Left ventricle myocardium inferior (tissue), 1 donor: ENCODE data around the gene GRIN2C. TPM values are rescaled to one million over a fixed set of nuclear protein-coding genes. Genes with fewer than 3 reads are reported as not detected.
A peak's percentile ranks its signal among the peaks of the same experiment; 100 is the strongest.

Experiments
- DNase-seq: peaks from one replicate; pipeline ENCODE4 v3.0.0-alpha.2; 2020
- H3K27ac ChIP-seq: fragments of 200-600 bp; replicated peaks from 2 replicates; pipeline ENCODE4 v1.8.0; 2021
- H3K27me3 ChIP-seq: fragments of 200-600 bp; 2 replicates; pipeline ENCODE4 v1.8.0; 2021; ENCODE audit warnings: low read depth
- H3K36me3 ChIP-seq: fragments of 200-600 bp; 2 replicates; pipeline ENCODE4 v1.8.0; 2021
- H3K4me1 ChIP-seq: fragments of 200-600 bp; 2 replicates; pipeline ENCODE4 v1.8.0; 2021
- H3K4me3 ChIP-seq: fragments of 200-600 bp; 2 replicates; pipeline ENCODE4 v1.8.0; 2021; ENCODE audit warnings: mild to moderate bottlenecking, moderate library complexity
- H3K9me3 ChIP-seq: fragments of 200-600 bp; replicated peaks from 2 replicates; pipeline ENCODE4 v1.8.0; 2021
- intact Hi-C: fragments of 100-400 bp; cut with micrococcal nuclease; formaldehyde crosslinking; loops from one replicate; pipeline ENCODE4 v1.11.0; 2022
- total RNA-seq: library from RNA; stranded (reverse); fragmentation: NEBNext Ultra II Directional; extraction: Animal tissue kit (Norgen Biotek cat#: 25700); gene quantifications from one replicate; pipeline ENCODE4 v1.2.1, GENCODE V29; 2021
- TF ChIP-seq, protein P1 (sequence below): fragments of 200-600 bp; IDR thresholded peaks from 2 replicates; pipeline ENCODE4 v1.8.0; 2021; ENCODE audit warnings: antibody characterized with exemption, mild to moderate bottlenecking, borderline replicate concordance
- donor health status: DM: no; HTN: yes; CAD: no; lungs with severe emphysema.

Gene GRIN2C
- total RNA-seq, 1 donor from 2014 or later: 0.52 TPM

DNA sequence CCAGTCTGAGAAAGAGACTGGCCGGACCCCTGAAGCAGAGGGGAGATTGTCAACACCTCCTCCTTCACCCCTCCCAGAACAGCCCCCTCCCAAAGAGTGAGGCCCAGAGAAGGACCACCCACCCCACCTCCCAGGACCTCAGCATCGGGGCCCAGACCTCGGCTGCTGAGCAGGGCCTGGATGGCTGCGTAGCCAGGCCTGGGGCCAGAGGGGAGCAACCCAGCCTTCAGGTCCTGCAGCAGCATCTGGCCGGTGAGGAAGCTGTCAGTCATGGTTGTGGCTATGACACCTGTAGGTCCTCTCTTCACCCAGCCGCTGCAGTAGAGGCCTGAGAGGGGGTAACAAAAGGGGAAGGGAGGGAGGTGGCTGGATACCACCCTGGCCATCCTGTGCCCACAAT is 3.2 kb upstream of the GRIN2C start:
- TF ChIP-seq, protein P1, sequence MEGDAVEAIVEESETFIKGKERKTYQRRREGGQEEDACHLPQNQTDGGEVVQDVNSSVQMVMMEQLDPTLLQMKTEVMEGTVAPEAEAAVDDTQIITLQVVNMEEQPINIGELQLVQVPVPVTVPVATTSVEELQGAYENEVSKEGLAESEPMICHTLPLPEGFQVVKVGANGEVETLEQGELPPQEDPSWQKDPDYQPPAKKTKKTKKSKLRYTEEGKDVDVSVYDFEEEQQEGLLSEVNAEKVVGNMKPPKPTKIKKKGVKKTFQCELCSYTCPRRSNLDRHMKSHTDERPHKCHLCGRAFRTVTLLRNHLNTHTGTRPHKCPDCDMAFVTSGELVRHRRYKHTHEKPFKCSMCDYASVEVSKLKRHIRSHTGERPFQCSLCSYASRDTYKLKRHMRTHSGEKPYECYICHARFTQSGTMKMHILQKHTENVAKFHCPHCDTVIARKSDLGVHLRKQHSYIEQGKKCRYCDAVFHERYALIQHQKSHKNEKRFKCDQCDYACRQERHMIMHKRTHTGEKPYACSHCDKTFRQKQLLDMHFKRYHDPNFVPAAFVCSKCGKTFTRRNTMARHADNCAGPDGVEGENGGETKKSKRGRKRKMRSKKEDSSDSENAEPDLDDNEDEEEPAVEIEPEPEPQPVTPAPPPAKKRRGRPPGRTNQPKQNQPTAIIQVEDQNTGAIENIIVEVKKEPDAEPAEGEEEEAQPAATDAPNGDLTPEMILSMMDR: no peak
- intact Hi-C loops: loop anchor here (5.0 kb wide), 1 partner anchor 66 kb away; no protein-coding TSS in a partner anchor

GRCh38 chr17:74862108-74862901 is 2.6 kb upstream of the GRIN2C start:
- Histone ChIP-seq H3K4me1 (peaks cover 35% of the 10 kb centered on the region), H3K27ac (no peak overlapping the region), H3K36me3 (no peaks in the 10 kb centered on the region), H3K27me3 (peaks cover 47% of the 10 kb centered on the region), H3K9me3 (no peaks in the 10 kb centered on the region), H3K4me3 (peak overlapping the region; percentile 60)
- TF ChIP-seq, protein P1: peak; percentile 78
- DNase-seq: peak; percentile 65
- intact Hi-C loops: loop anchor here (5.0 kb wide), 1 partner anchor 65 kb away; no protein-coding TSS in a partner anchor

More for the DNA sequence above, 3.2 kb upstream of the GRIN2C start:
- peaks cover 35% of the 10 kb centered on the region for H3K4me1 ChIP-seq
- no peaks in the 10 kb centered on the region for H3K36me3 ChIP-seq
- no peak overlapping the region for H3K4me3 ChIP-seq
- no peaks in the 10 kb centered on the region for H3K9me3 ChIP-seq
- no peak overlapping the region for H3K27ac ChIP-seq
- no peak for DNase-seq
- H3K27me3 ChIP-seq: peaks cover 41% of the 10 kb centered on the region

DNA sequence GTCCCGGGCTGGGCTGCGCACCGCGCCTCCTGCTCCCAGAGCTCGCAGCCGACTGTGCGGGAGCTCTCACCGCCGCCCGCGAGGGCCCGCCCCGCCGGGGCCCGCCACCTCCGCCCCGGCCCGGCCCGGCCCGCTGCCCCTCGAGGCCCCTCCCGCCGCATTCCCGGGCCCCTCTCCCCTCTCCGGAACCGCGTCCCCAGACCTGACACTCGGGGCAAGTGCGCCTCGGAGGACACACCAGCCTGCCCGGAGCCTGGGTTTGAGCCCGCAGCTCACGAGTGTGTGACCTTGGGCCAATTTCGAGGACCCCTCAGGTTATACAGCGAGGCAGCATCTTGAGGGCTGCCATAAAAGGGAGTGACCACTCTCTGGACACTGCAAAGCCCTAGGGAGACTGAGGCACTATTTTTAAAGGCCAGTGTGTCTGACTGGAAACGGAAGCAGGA is 2.0 kb upstream of the GRIN2C start:
- Histone ChIP-seq H3K27me3 (peaks cover 52% of the 10 kb centered on the region), H3K9me3 (no peaks in the 10 kb centered on the region), H3K4me3 (peak overlapping the region; percentile 60), H3K27ac (no peak overlapping the region), H3K36me3 (no peaks in the 10 kb centered on the region), H3K4me1 (peaks cover 35% of the 10 kb centered on the region)
- TF ChIP-seq, protein P1: no peak
- intact Hi-C loops: loop anchor here (5.0 kb wide), 1 partner anchor 64 kb away; no protein-coding TSS in a partner anchor
- no peak for DNase-seq

GRCh38 chr17:74860872-74861661 is 1.4 kb upstream of the GRIN2C start:
- no peak for DNase-seq
- Histone ChIP-seq H3K36me3 (no peaks in the 10 kb centered on the region), H3K4me1 (peaks cover 35% of the 10 kb centered on the region), H3K4me3 (peak overlapping the region; percentile 60), H3K27ac (no peak overlapping the region), H3K27me3 (peaks cover 57% of the 10 kb centered on the region), H3K9me3 (no peaks in the 10 kb centered on the region)
- intact Hi-C loops: loop anchor here (5.0 kb wide), 1 partner anchor 64 kb away; no protein-coding TSS in a partner anchor
- TF ChIP-seq, protein P1: no peak

DNA sequence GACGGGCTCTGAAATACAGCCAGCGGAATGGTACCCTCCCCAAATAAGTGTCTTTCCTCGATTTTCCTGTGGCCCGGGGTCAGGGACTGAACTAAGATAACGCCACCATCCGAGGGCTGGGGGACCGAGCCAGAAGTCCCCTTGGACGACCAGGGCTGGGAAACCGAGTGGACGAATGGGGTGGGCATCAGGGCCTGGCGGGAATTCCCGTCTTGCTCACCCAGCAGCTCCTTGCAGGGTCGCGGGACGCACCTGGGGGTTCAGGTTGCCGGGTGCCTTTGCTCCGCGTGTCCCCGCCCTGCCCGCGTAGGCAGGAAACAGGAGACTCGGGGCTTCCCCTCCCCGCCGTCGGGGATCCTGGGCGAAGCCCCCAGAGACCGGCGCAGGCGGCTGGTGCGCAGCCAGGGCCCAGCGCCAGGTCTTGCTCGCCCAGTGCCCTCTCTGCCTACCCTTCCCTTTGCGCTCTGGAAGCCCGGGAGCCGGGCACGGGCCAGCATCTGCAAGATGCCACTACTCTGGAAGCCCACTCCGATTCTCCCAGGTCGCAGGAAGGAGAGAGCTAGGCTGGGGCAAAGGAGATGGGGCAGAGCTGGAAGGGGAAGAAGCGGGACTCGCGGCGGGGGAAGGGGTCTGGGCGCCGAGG is 665 bp upstream of the GRIN2C start:
- Histone ChIP-seq H3K36me3 (no peaks in the 10 kb centered on the region), H3K27me3 (peaks cover 64% of the 10 kb centered on the region), H3K4me3 (peak overlapping the region; percentile 60), H3K9me3 (no peaks in the 10 kb centered on the region), H3K27ac (no peak overlapping the region), H3K4me1 (peaks cover 35% of the 10 kb centered on the region)
- TF ChIP-seq, protein P1: no peak
- no peak for DNase-seq
- intact Hi-C loops: loop anchor here (5.0 kb wide), 1 partner anchor 63 kb away; no protein-coding TSS in a partner anchor
